GM23338 (cell line): ENCODE results near the gene FGD3. TPM values are rescaled to one million over a fixed set of nuclear protein-coding genes. Genes with fewer than 3 reads are reported as not detected.

Experiments used
- ATAC-seq: fragments of 200-7000 bp; cut with Tn5 transposase; 3 replicates; pipeline ENCODE4 v1.9.1; 2020
- DNase-seq: peaks from one replicate; pipeline ENCODE4 v3.0.0-alpha.2; 2015; ENCODE audit warnings: low spot score
- H2AFZ ChIP-seq: fragments of 200-600 bp; sonication (generic); 2 replicates; pipeline ENCODE4 v1.8.0; 2016; ENCODE audit warnings: antibody characterized with exemption, mild to moderate bottlenecking, moderate library complexity
- H3F3A ChIP-seq: fragments of 200-600 bp; sonication (generic); replicated peaks from 2 replicates; pipeline ENCODE4 v1.8.0; 2017; ENCODE audit warnings: antibody characterized with exemption, mixed run types, low read depth
- H3K27ac ChIP-seq: fragments of 200-600 bp; sonication (generic); 2 replicates; pipeline ENCODE4 v1.6.1; 2016; ENCODE audit warnings: low read depth
- H3K27me3 ChIP-seq: fragments of 200-600 bp; sonication (generic); 2 replicates; pipeline ENCODE4 v1.8.0; 2016; ENCODE audit warnings: mild to moderate bottlenecking, mixed run types, moderate library complexity; ENCODE audit not compliant: insufficient read depth
- H3K36me3 ChIP-seq: fragments of 200-600 bp; sonication (generic); 2 replicates; pipeline ENCODE4 v1.8.0; 2016; ENCODE audit warnings: mild to moderate bottlenecking; ENCODE audit not compliant: insufficient read depth
- H3K4me1 ChIP-seq: fragments of 200-600 bp; sonication (generic); 2 replicates; pipeline ENCODE4 v1.8.0; 2016; ENCODE audit warnings: mild to moderate bottlenecking, moderate library complexity; ENCODE audit not compliant: insufficient read depth
- H3K4me2 ChIP-seq: fragments of 200-600 bp; sonication (generic); 2 replicates; pipeline ENCODE4 v1.7.1; 2017; ENCODE audit warnings: mixed run types
- H3K4me3 ChIP-seq: fragments of 200-600 bp; sonication (generic); 2 replicates; pipeline ENCODE4 v1.6.1; 2016; ENCODE audit warnings: mixed run types
- H3K79me2 ChIP-seq: fragments of 200-600 bp; sonication (generic); replicated peaks from 2 replicates; pipeline ENCODE4 v1.8.0; 2017; ENCODE audit warnings: mild to moderate bottlenecking; ENCODE audit not compliant: insufficient read depth
- H3K9me2 ChIP-seq: fragments of 200-600 bp; sonication (generic); 2 replicates; pipeline ENCODE4 v1.8.0; 2017; ENCODE audit not compliant: insufficient read depth
- H4K20me1 ChIP-seq: fragments of 200-600 bp; sonication (generic); replicated peaks from 2 replicates; pipeline ENCODE4 v1.8.0; 2017; ENCODE audit warnings: mild to moderate bottlenecking; ENCODE audit not compliant: insufficient read depth
- H3K27ac Mint-ChIP-seq: 2 replicates; pipeline ENCODE4 v1.8.0; 2020; ENCODE audit warnings: inconsistent platforms, mild to moderate bottlenecking, moderate library complexity, mixed read lengths
- H3K27me3 Mint-ChIP-seq: 3 replicates; pipeline ENCODE4 v1.8.0; 2022; ENCODE audit warnings: low read depth, mild to moderate bottlenecking, moderate library complexity, mixed read lengths, inconsistent platforms; ENCODE audit not compliant: insufficient read depth, poor library complexity
- H3K36me3 Mint-ChIP-seq: 3 replicates; pipeline ENCODE4 v1.8.0; 2021; ENCODE audit warnings: low read depth, mild to moderate bottlenecking, inconsistent platforms, moderate library complexity, mixed read lengths
- H3K4me1 Mint-ChIP-seq: 3 replicates; pipeline ENCODE4 v1.8.0; 2020; ENCODE audit warnings: mild to moderate bottlenecking, inconsistent platforms, mixed read lengths
- H3K4me3 Mint-ChIP-seq: 3 replicates; pipeline ENCODE4 v1.8.0; 2021; ENCODE audit warnings: moderate library complexity, mild to moderate bottlenecking, inconsistent platforms, mixed read lengths
- H3K9me3 Mint-ChIP-seq: 3 replicates; pipeline ENCODE4 v1.8.0; 2020; ENCODE audit warnings: moderate library complexity, mild to moderate bottlenecking, inconsistent platforms, mixed read lengths
- CREB1 ChIP-seq: fragments of 250-450 bp; sonication (Bioruptor Pico); IDR thresholded peaks from 2 replicates; pipeline ENCODE4 v1.5.0; 2020; ENCODE audit warnings: low read depth, mild to moderate bottlenecking, moderate library complexity
- EZH2 ChIP-seq: fragments of 200-600 bp; sonication (generic); IDR thresholded peaks from one replicate; pipeline ENCODE4 v1.8.0; 2017; ENCODE audit warnings: antibody characterized with exemption, mild to moderate bottlenecking, low read depth; ENCODE audit not compliant: unreplicated experiment
- JUNB ChIP-seq: IDR thresholded peaks from one replicate; pipeline ENCODE4 v1.6.1; 2016; ENCODE audit warnings: antibody characterized with exemption; ENCODE audit not compliant: unreplicated experiment
- NANOG ChIP-seq: IDR thresholded peaks from 2 replicates; pipeline ENCODE4 v1.6.1; 2016; ENCODE audit warnings: antibody characterized with exemption, borderline replicate concordance
- POLR2AphosphoS5 ChIP-seq: IDR thresholded peaks from 2 replicates; pipeline ENCODE4 v1.6.1; 2016; ENCODE audit warnings: antibody characterized with exemption, low read depth
- STAT1 ChIP-seq: IDR thresholded peaks from one replicate; pipeline ENCODE4 v1.6.1; 2016; ENCODE audit warnings: antibody characterized with exemption; ENCODE audit not compliant: unreplicated experiment
- ZNF114 ChIP-seq: fragments of 250-450 bp; sonication (Bioruptor Pico); IDR thresholded peaks from 2 replicates; pipeline ENCODE4 v1.5.0; 2020; ENCODE audit warnings: mild to moderate bottlenecking, moderate library complexity
- ZNF331 ChIP-seq: fragments of 250-450 bp; sonication (Bioruptor Pico); IDR thresholded peaks from 2 replicates; pipeline ENCODE4 v1.5.0; 2020; ENCODE audit warnings: low read depth, mild to moderate bottlenecking, moderate library complexity
- polyA plus RNA-seq: library from polyadenylated mRNA; unstranded; fragments of >200 nt; fragmentation: Nextera tagmentation; extraction: Ambion mirVana; gene quantifications from 2 replicates; pipeline ENCODE4 v1.2.1, GENCODE V29; 2016
- total RNA-seq: library from RNA; depleted of rRNA; stranded (reverse); fragments of >200 nt; shearing (Covaris generic); gene quantifications from 2 replicates; pipeline ENCODE4 v1.2.3, GENCODE V29; 2014
- TF ChIP-seq, protein P1 (sequence below): fragments of 250-450 bp; sonication (Bioruptor Pico); IDR thresholded peaks from 2 replicates; pipeline ENCODE4 v1.5.0; 2020; ENCODE audit warnings: mild to moderate bottlenecking, moderate library complexity
- TF ChIP-seq, protein P2 (sequence below): IDR thresholded peaks from 2 replicates; pipeline ENCODE4 v1.6.1; 2016; ENCODE audit warnings: antibody characterized with exemption
- TF ChIP-seq, protein P3 (sequence below): IDR thresholded peaks from one replicate; pipeline ENCODE4 v1.6.1; 2018; ENCODE audit warnings: antibody characterized with exemption; ENCODE audit not compliant: unreplicated experiment

The FGD3 gene
- total and polyA plus RNA-seq, 2 experiments from 2014 or later, result 0.95 to 1.7 TPM

DNA sequence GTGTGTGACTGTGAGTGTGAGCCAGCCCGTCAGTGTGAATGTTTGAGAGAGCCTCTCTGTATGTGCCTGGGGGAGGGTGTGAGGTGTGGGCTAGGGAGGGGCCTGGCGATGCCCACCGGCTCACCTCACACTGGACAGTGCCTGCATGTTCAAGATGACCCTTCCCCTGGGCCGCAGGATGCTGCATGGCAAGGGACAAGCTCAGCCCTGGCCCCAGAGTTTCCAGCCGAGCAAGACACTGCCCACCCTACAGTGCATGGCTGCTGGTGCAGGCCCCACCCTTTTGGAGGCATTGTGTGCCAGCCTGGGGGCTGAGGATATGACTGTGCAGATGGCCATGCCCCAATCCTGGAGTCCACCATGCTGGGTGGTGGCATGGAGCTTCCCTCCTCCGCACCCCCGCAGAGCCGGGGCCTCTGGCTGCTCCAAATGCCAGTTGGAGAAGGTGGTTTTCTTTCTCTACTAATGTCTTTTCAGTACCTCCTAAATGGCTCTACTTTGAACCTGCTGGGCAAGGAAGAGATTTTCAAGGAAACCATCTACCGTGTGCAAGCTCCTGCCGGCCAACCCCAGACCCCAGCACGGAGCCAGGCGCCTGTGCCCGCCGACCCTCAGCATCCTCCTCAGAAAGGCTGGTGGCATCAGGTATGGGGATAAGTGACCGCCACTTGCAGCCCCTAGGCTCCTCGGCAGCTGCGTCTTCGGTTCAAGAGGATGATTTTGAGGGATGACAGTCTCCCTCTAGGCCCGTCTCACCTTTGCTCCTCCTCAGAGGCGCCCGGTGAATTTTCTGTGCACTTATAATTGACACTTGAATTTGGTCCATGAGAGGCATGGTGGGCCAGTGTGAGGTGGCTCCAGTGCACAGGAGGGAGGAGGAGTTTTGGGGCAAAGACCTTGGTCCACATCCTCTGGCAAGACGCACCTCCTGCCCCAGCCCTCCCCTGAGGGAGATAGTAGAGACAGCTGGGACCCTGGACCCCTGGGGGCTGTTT is 27.7 kb downstream of the FGD3 start (continued):
- no peak for TF ChIP-seq EZH2
- TF ChIP-seq NANOG, result no peak

DNA sequence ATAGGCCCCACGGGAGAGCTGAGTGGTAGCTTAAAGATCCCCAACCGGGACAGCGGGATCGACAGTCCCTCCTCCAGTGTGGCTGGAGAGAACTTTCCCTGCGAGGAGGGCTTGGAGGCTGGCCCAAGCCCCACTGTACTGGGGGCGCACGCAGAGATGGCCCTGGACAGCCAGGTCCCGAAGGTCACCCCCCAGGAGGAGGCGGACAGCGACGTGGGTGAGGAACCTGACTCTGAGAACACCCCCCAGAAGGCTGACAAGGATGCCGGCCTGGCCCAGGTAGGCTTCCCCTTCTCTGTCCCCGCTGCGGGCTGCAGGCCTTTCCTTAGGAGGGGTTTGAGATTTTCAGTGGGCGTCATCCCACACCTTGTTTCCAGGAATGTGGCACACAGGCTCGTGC is 29.1 kb downstream of the FGD3 start:
- DNase-seq, result no peak
- no peak for ATAC-seq
- Histone ChIP-seq H2AFZ (no peak overlapping the region), H3F3A (no peaks in the 10 kb centered on the region), H3K36me3 (peaks cover 3% of the 10 kb centered on the region), H3K4me3 (no peak overlapping the region), H3K9me2 (no peaks in the 10 kb centered on the region), H3K4me1 (peaks cover 23% of the 10 kb centered on the region), H4K20me1 (no peaks in the 10 kb centered on the region), H3K27me3 (no peaks in the 10 kb centered on the region), H3K27ac (no peak overlapping the region), H3K4me2 (no peak overlapping the region), H3K79me2 (no peaks in the 10 kb centered on the region)
- Mint-ChIP-seq H3K27ac (no peak overlapping the region), H3K9me3 (peaks cover 24% of the 10 kb centered on the region), H3K4me1 (peaks cover 37% of the 10 kb centered on the region), H3K4me3 (no peak overlapping the region), H3K36me3 (peaks cover 15% of the 10 kb centered on the region), H3K27me3 (peaks cover 5% of the 10 kb centered on the region)
- TF ChIP-seq, protein P1, sequence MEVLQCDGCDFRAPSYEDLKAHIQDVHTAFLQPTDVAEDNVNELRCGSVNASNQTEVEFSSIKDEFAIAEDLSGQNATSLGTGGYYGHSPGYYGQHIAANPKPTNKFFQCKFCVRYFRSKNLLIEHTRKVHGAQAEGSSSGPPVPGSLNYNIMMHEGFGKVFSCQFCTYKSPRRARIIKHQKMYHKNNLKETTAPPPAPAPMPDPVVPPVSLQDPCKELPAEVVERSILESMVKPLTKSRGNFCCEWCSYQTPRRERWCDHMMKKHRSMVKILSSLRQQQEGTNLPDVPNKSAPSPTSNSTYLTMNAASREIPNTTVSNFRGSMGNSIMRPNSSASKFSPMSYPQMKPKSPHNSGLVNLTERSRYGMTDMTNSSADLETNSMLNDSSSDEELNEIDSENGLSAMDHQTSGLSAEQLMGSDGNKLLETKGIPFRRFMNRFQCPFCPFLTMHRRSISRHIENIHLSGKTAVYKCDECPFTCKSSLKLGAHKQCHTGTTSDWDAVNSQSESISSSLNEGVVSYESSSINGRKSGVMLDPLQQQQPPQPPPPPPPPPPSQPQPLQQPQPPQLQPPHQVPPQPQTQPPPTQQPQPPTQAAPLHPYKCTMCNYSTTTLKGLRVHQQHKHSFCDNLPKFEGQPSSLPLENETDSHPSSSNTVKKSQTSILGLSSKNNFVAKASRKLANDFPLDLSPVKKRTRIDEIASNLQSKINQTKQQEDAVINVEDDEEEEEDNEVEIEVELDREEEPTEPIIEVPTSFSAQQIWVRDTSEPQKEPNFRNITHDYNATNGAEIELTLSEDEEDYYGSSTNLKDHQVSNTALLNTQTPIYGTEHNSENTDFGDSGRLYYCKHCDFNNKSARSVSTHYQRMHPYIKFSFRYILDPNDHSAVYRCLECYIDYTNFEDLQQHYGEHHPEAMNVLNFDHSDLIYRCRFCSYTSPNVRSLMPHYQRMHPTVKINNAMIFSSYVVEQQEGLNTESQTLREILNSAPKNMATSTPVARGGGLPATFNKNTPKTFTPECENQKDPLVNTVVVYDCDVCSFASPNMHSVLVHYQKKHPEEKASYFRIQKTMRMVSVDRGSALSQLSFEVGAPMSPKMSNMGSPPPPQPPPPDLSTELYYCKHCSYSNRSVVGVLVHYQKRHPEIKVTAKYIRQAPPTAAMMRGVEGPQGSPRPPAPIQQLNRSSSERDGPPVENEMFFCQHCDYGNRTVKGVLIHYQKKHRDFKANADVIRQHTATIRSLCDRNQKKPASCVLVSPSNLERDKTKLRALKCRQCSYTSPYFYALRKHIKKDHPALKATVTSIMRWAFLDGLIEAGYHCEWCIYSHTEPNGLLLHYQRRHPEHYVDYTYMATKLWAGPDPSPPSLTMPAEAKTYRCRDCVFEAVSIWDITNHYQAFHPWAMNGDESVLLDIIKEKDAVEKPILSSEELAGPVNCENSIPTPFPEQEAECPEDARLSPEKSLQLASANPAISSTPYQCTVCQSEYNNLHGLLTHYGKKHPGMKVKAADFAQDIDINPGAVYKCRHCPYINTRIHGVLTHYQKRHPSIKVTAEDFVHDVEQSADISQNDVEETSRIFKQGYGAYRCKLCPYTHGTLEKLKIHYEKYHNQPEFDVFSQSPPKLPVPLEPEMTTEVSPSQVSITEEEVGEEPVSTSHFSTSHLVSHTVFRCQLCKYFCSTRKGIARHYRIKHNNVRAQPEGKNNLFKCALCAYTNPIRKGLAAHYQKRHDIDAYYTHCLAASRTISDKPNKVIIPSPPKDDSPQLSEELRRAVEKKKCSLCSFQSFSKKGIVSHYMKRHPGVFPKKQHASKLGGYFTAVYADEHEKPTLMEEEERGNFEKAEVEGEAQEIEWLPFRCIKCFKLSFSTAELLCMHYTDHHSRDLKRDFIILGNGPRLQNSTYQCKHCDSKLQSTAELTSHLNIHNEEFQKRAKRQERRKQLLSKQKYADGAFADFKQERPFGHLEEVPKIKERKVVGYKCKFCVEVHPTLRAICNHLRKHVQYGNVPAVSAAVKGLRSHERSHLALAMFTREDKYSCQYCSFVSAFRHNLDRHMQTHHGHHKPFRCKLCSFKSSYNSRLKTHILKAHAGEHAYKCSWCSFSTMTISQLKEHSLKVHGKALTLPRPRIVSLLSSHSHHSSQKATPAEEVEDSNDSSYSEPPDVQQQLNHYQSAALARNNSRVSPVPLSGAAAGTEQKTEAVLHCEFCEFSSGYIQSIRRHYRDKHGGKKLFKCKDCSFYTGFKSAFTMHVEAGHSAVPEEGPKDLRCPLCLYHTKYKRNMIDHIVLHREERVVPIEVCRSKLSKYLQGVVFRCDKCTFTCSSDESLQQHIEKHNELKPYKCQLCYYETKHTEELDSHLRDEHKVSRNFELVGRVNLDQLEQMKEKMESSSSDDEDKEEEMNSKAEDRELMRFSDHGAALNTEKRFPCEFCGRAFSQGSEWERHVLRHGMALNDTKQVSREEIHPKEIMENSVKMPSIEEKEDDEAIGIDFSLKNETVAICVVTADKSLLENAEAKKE, result no peak
- no peak for TF ChIP-seq STAT1
- TF ChIP-seq ZNF331 (CRISPR knock-in tag), result no peak
- TF ChIP-seq NANOG, result no peak
- no peak for TF ChIP-seq POLR2AphosphoS5
- no peak for TF ChIP-seq CREB1 (CRISPR knock-in tag)
- TF ChIP-seq JUNB, result no peak
- TF ChIP-seq, protein P2, sequence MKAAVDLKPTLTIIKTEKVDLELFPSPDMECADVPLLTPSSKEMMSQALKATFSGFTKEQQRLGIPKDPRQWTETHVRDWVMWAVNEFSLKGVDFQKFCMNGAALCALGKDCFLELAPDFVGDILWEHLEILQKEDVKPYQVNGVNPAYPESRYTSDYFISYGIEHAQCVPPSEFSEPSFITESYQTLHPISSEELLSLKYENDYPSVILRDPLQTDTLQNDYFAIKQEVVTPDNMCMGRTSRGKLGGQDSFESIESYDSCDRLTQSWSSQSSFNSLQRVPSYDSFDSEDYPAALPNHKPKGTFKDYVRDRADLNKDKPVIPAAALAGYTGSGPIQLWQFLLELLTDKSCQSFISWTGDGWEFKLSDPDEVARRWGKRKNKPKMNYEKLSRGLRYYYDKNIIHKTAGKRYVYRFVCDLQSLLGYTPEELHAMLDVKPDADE, result no peak
- TF ChIP-seq, protein P3, sequence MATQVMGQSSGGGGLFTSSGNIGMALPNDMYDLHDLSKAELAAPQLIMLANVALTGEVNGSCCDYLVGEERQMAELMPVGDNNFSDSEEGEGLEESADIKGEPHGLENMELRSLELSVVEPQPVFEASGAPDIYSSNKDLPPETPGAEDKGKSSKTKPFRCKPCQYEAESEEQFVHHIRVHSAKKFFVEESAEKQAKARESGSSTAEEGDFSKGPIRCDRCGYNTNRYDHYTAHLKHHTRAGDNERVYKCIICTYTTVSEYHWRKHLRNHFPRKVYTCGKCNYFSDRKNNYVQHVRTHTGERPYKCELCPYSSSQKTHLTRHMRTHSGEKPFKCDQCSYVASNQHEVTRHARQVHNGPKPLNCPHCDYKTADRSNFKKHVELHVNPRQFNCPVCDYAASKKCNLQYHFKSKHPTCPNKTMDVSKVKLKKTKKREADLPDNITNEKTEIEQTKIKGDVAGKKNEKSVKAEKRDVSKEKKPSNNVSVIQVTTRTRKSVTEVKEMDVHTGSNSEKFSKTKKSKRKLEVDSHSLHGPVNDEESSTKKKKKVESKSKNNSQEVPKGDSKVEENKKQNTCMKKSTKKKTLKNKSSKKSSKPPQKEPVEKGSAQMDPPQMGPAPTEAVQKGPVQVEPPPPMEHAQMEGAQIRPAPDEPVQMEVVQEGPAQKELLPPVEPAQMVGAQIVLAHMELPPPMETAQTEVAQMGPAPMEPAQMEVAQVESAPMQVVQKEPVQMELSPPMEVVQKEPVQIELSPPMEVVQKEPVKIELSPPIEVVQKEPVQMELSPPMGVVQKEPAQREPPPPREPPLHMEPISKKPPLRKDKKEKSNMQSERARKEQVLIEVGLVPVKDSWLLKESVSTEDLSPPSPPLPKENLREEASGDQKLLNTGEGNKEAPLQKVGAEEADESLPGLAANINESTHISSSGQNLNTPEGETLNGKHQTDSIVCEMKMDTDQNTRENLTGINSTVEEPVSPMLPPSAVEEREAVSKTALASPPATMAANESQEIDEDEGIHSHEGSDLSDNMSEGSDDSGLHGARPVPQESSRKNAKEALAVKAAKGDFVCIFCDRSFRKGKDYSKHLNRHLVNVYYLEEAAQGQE, result no peak
- TF ChIP-seq ZNF114 (CRISPR knock-in tag), result no peak
